Fibroblast of pulmonary artery (primary cell): Measurements from ENCODE around the gene PLEKHG3.
"Not testable (repeated sequence)": the region's sequence is repeated elsewhere in the genome, so short reads cannot be mapped to it uniquely, and the experiment has no call there.

Source experiments
- DNase-seq: peaks from one replicate; pipeline ENCODE4 v3.0.0-alpha.2; 2010; ENCODE audit warnings: low read depth
- H3K4me3 ChIP-seq: replicated peaks from 2 replicates; pipeline ENCODE4 v1.5.1; 2011; ENCODE audit warnings: low read depth, mild to moderate bottlenecking, control low read depth, low read length, moderate library complexity
- CTCF ChIP-seq: IDR thresholded peaks from 2 replicates; pipeline ENCODE4 v1.5.1; 2011; ENCODE audit warnings: mild to moderate bottlenecking, control low read depth, low read length, inconsistent platforms; ENCODE audit errors: missing control alignments

Gene PLEKHG3

GRCh38 chr14:64685371-64686281 lies 18.6 kb upstream of the PLEKHG3 start:
- DNase-seq, result no peak
- H3K4me3 ChIP-seq, result no peak overlapping the region
- TF ChIP-seq CTCF, result no peak

- no peak for DNase-seq
- H3K4me3 ChIP-seq, result no peak overlapping the region
- no peak for TF ChIP-seq CTCF
These were observed 18.0 kb upstream of the PLEKHG3 start for GRCh38 chr14:64686282-64686615.

GRCh38 chr14:64688031-64688430 lies 16.2 kb upstream of the PLEKHG3 start:
- H3K4me3 ChIP-seq, result no peak overlapping the region
- no peak for DNase-seq
- TF ChIP-seq CTCF, result no peak

GRCh38 chr14:64688811-64689281 lies 15.4 kb upstream of the PLEKHG3 start:
- no peak for TF ChIP-seq CTCF
- no peak overlapping the region for H3K4me3 ChIP-seq

GRCh38 chr14:64689289-64689688 lies 14.9 kb upstream of the PLEKHG3 start:
- TF ChIP-seq CTCF, result no peak
- no peak for DNase-seq
- H3K4me3 ChIP-seq, result no peak overlapping the region

More at GRCh38 chr14:64688811-64689281, 15.4 kb upstream of the PLEKHG3 start:
- no peak for DNase-seq

GRCh38 chr14:64690607-64691006 lies 13.6 kb upstream of the PLEKHG3 start:
- H3K4me3 ChIP-seq, DNase-seq: not testable (repeated sequence)

- no peak for TF ChIP-seq CTCF
- no peak for DNase-seq
- H3K4me3 ChIP-seq, result no peak overlapping the region
These were observed 12.8 kb upstream of the PLEKHG3 start for GRCh38 chr14:64691376-64691775.
